HL-60 (cell line): ENCODE measurements around the gene MYO6.

Experiments used
- DNase-seq, 2 experiments: peaks; one replicate each; pipeline ENCODE4 v3.0.0-alpha.2; 2010 to 2020; ENCODE audit warnings: low read depth in 1 of 2, low spot score in 1 of 2
- H3K27ac ChIP-seq: fragments of 250-450 bp; sonication (Bioruptor Pico); replicated peaks from 2 replicates; pipeline ENCODE4 v1.5.1; 2020; ENCODE audit warnings: mild to moderate bottlenecking, moderate library complexity
- H3K27me3 ChIP-seq: fragments of 250-450 bp; sonication (Bioruptor Pico); 2 replicates; pipeline ENCODE4 v1.5.1; 2021; ENCODE audit warnings: mild to moderate bottlenecking, moderate library complexity; ENCODE audit not compliant: insufficient read depth, poor library complexity, severe bottlenecking
- H3K4me3 ChIP-seq: replicated peaks from 2 replicates; pipeline ENCODE4 v1.5.1; 2011; ENCODE audit warnings: mild to moderate bottlenecking, control low read depth, low read length; ENCODE audit not compliant: insufficient read depth
- GABPA ChIP-seq: IDR thresholded peaks from 2 replicates; pipeline ENCODE4 v1.6.1; 2012; ENCODE audit warnings: low read depth
- POLR2AphosphoS5 ChIP-seq: IDR thresholded peaks from 2 replicates; pipeline ENCODE4 v1.6.1; 2012; ENCODE audit warnings: low read depth
- SPI1 ChIP-seq: IDR thresholded peaks from 2 replicates; pipeline ENCODE4 v1.6.1; 2012; ENCODE audit warnings: low read depth, mild to moderate bottlenecking, borderline replicate concordance
- TF ChIP-seq, protein P1 (sequence below): IDR thresholded peaks from one replicate; pipeline ENCODE4 v1.5.1; 2011; ENCODE audit warnings: low read length, control low read depth, inconsistent platforms; ENCODE audit not compliant: insufficient read depth
- TF ChIP-seq, protein P2 (sequence below): IDR thresholded peaks from 2 replicates; pipeline ENCODE4 v1.6.1; 2012; ENCODE audit warnings: low read depth; ENCODE audit not compliant: insufficient replicate concordance

The MYO6 gene

DNA sequence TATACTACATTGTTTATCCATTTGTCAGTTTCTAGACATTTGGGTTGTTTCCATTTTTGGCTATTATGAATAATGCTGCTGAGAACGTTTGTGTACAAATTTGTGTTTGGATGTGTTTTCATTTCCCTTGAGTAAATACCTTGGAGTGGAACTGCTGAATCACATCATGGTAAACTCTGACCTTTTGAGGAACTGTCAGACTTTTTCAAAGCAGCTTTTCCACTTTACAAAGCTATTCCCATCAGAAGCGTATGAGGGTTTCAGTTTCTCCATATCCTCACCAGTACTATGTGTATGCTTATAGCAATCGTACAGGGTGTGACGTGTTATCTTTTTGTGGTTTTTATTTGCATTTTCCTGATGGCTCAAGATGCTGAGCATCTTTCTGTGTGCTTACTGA, 103.7 kb downstream of the MYO6 start:
- no peak for DNase-seq
- no peak for TF ChIP-seq POLR2AphosphoS5
- TF ChIP-seq, protein P1, sequence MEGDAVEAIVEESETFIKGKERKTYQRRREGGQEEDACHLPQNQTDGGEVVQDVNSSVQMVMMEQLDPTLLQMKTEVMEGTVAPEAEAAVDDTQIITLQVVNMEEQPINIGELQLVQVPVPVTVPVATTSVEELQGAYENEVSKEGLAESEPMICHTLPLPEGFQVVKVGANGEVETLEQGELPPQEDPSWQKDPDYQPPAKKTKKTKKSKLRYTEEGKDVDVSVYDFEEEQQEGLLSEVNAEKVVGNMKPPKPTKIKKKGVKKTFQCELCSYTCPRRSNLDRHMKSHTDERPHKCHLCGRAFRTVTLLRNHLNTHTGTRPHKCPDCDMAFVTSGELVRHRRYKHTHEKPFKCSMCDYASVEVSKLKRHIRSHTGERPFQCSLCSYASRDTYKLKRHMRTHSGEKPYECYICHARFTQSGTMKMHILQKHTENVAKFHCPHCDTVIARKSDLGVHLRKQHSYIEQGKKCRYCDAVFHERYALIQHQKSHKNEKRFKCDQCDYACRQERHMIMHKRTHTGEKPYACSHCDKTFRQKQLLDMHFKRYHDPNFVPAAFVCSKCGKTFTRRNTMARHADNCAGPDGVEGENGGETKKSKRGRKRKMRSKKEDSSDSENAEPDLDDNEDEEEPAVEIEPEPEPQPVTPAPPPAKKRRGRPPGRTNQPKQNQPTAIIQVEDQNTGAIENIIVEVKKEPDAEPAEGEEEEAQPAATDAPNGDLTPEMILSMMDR, result no peak
- TF ChIP-seq GABPA, result no peak
- TF ChIP-seq, protein P2, sequence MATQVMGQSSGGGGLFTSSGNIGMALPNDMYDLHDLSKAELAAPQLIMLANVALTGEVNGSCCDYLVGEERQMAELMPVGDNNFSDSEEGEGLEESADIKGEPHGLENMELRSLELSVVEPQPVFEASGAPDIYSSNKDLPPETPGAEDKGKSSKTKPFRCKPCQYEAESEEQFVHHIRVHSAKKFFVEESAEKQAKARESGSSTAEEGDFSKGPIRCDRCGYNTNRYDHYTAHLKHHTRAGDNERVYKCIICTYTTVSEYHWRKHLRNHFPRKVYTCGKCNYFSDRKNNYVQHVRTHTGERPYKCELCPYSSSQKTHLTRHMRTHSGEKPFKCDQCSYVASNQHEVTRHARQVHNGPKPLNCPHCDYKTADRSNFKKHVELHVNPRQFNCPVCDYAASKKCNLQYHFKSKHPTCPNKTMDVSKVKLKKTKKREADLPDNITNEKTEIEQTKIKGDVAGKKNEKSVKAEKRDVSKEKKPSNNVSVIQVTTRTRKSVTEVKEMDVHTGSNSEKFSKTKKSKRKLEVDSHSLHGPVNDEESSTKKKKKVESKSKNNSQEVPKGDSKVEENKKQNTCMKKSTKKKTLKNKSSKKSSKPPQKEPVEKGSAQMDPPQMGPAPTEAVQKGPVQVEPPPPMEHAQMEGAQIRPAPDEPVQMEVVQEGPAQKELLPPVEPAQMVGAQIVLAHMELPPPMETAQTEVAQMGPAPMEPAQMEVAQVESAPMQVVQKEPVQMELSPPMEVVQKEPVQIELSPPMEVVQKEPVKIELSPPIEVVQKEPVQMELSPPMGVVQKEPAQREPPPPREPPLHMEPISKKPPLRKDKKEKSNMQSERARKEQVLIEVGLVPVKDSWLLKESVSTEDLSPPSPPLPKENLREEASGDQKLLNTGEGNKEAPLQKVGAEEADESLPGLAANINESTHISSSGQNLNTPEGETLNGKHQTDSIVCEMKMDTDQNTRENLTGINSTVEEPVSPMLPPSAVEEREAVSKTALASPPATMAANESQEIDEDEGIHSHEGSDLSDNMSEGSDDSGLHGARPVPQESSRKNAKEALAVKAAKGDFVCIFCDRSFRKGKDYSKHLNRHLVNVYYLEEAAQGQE, result no peak
- TF ChIP-seq SPI1, result no peak

DNA sequence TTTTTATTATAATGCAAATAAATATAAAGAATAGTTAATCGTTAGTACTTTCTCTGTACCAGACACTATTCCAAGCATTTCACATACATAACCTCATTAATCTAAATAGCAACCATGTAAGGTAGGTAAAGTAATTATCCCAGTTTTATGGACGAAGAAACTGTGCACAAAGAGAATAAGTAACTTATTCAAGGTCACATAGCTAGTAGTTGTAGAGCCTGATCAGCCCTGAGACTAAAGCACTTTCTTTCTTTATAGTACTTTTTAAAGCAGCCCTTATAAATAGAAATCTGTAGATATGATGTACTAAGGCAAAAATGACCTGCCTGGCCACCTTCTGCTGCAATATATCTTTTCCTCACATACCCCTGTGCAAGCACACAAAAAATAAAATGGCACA, 104.8 kb downstream of the MYO6 start:
- H3K27ac ChIP-seq, result no peak overlapping the region
- H3K4me3 ChIP-seq, result no peak overlapping the region
- TF ChIP-seq GABPA (no peak), SPI1 (no peak), POLR2AphosphoS5 (no peak)
- TF ChIP-seq, protein P2, result no peak
- TF ChIP-seq, protein P1, result no peak
- H3K27me3 ChIP-seq, result no peaks in the 10 kb centered on the region
- DNase-seq, result no peak

More for the DNA sequence above, 103.7 kb downstream of the MYO6 start:
- no peaks in the 10 kb centered on the region for H3K27me3 ChIP-seq
- H3K27ac ChIP-seq, result no peak overlapping the region
- no peak overlapping the region for H3K4me3 ChIP-seq

DNA sequence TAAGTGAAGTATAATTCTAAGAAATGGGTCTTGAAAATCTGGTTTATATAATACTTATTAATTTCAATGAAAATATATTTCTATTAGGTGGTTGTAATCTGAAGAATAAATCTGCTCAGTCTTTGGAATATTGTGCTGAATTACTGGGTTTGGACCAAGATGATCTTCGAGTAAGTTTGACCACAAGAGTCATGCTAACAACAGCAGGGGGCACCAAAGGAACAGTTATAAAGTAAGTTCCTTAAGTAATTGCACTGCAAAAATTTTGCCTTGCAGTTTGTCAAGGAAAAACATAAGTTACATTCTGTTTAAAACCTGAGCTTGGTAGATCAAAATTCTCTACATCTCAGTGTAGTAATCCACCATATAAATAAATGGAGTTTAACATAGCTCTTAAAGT, 106.0 kb downstream of the MYO6 start:
- DNase-seq, result peak in 1 of 2 experiments; percentile 33
- H3K27me3 ChIP-seq, result no peaks in the 10 kb centered on the region
- TF ChIP-seq, protein P2, result no peak
- TF ChIP-seq GABPA (no peak), POLR2AphosphoS5 (no peak)
- TF ChIP-seq, protein P1, result peak; percentile 26
- H3K4me3 ChIP-seq, result no peak overlapping the region
- H3K27ac ChIP-seq, result no peak overlapping the region
